Hematopoietic multipotent progenitor cell treated with erythropoietin and hydrocortisone succinate and interleukin-3 and kit ligand, for 17 days (in vitro differentiated cells): ENCODE data around the gene ADAM11.

Experiments used
- DNase-seq: peaks from one replicate; pipeline ENCODE4 v3.0.0-alpha.2; 2015; ENCODE audit warnings: low spot score

The ADAM11 gene

GRCh38 chr17:44775838-44776621 lies 17.2 kb downstream of the ADAM11 start:
- DNase-seq = peak; percentile 72

- no peak for DNase-seq
Measured at GRCh38 chr17:44776628-44777393, 18.0 kb downstream of the ADAM11 start.

- DNase-seq = no peak
Measured at GRCh38 chr17:44777394-44778348, 18.9 kb downstream of the ADAM11 start.

GRCh38 chr17:44778656-44779210 lies 19.9 kb downstream of the ADAM11 start:
- DNase-seq = no peak

- DNase-seq = peak; percentile 59
Measured at GRCh38 chr17:44779211-44780025, 20.6 kb downstream of the ADAM11 start.

GRCh38 chr17:44780161-44780560 lies 21.4 kb downstream of the ADAM11 start:
- no peak for DNase-seq

- no peak for DNase-seq
Measured at GRCh38 chr17:44780845-44781480, 22.2 kb downstream of the ADAM11 start.

- no peak for DNase-seq
Measured at GRCh38 chr17:44781551-44782325, 22.9 kb downstream of the ADAM11 start.

- no peak for DNase-seq
Measured at GRCh38 chr17:44782326-44782850, 23.6 kb downstream of the ADAM11 start.

GRCh38 chr17:44785921-44786320 lies 27.1 kb downstream of the ADAM11 start:
- DNase-seq = no peak

- no peak for DNase-seq
Measured at GRCh38 chr17:44786551-44787081, 27.8 kb downstream of the ADAM11 start.

- DNase-seq = no peak
Measured at GRCh38 chr17:44787271-44787940, 28.6 kb downstream of the ADAM11 start.

- no peak for DNase-seq
Measured at GRCh38 chr17:44788139-44788538, 29.4 kb downstream of the ADAM11 start.

- DNase-seq = no peak
Measured at GRCh38 chr17:44792276-44792675, 33.5 kb downstream of the ADAM11 start.

- no peak for DNase-seq
Measured at GRCh38 chr17:44793885-44794842, 35.4 kb downstream of the ADAM11 start.

- no peak for DNase-seq
Measured at GRCh38 chr17:44794851-44795413, 36.1 kb downstream of the ADAM11 start.

GRCh38 chr17:44795421-44795820 lies 36.6 kb downstream of the ADAM11 start:
- no peak for DNase-seq
